HG02642 (cell line): Measurements from ENCODE around the gene TFIP11.
A peak's percentile ranks its signal among the peaks of the same experiment; 100 is the strongest.

ENCODE experiments used
- ATAC-seq: cut with Tn5 transposase; IDR thresholded peaks from one replicate; pipeline ENCODE4 v1.9.1; 2021; ENCODE audit warnings: mild to moderate bottlenecking; ENCODE audit not compliant: unreplicated experiment, poor library complexity

Gene TFIP11

DNA sequence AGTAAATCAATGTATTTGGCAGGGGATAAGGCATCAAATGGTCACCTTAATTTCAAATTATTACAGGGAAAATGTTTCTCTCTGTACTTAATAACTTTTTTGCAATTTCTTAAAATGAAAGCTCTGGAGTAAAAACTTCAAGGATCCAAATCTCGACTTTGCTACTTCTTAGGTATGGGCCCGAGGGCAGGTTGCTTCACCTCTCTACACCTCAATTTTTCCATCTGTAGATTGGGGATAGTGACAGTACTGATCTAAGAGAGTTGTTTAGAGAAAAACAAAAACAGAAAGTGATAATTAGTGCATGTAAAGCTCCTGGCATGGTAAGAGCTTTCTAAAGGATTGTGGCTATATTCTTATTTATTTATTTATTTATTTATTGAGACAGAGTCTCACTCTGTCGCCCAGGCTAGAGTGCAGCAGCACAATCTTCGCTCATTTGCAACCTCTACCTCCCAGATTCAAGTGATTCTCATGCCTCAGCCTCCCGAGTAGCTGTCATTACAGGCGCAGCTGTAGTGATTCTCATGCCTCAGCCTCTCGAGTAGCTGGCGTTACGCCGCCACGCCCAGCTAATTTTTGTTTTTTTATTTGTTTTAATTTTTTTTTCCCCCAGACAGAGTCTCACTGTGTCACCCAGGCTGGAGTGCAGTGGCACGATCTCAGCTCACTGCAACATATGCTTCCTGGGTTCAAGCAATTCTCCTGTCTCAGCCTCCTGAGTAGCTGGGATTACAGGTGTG lies 2.3 kb upstream of the TFIP11 start:
- ATAC-seq = no peak

DNA sequence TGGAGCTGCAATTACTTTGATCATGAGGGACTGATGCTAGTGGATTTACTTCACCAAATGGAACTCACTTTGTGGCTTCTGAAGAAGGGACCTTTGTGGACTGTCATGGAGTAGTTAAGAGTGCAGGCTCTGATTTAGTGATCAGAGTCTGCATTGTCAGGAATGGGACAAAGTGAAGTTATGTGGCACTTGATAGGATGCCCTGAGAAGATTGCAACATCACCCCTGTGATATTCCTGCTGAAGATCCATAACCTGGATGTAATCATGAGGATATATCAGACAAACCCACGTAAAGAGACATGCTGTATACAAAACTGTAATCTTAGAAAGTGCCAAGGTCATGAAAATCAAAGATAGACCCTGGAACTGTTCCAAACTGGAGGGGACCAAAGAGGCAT lies 1.6 kb upstream of the TFIP11 start:
- ATAC-seq = no peak

DNA sequence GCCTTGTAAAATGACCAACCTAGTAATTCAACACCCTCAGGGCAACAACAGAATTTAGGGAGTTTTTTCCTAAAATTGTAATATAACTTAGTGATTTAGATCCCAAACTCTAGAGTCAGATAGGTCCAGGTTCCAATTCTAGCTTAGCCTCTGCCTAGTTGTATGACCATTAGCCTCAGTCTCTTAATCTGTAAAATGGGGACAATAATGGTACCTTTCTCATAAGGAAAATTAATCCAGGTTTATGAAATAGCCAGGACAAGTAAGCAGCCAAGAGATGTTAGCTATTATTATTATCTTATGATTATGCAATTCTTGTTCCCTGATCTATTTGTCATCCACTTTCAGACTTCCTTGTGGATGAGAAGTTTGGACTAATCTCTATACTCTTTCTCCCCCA lies 4.1 kb downstream of the TFIP11 start:
- ATAC-seq = no peak

DNA sequence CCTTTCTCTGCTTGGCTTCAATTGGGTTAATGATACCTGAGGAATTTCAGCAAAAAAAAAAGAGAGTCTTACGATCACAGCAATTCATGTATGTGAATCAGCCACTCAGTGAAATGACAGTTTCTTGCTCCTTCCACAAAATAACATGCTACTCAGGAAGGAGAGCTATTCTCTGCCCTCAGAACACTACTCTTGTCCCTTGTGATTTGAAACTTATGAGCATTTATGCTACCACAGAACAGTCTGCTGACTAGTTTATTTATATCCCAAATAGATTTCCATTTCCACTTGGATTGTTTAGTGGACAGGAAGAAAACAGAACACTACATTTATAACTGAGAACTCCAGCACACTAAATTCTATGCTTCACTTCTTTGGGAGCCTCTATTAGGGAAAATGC lies 8.5 kb downstream of the TFIP11 start:
- ATAC-seq = no peak

DNA sequence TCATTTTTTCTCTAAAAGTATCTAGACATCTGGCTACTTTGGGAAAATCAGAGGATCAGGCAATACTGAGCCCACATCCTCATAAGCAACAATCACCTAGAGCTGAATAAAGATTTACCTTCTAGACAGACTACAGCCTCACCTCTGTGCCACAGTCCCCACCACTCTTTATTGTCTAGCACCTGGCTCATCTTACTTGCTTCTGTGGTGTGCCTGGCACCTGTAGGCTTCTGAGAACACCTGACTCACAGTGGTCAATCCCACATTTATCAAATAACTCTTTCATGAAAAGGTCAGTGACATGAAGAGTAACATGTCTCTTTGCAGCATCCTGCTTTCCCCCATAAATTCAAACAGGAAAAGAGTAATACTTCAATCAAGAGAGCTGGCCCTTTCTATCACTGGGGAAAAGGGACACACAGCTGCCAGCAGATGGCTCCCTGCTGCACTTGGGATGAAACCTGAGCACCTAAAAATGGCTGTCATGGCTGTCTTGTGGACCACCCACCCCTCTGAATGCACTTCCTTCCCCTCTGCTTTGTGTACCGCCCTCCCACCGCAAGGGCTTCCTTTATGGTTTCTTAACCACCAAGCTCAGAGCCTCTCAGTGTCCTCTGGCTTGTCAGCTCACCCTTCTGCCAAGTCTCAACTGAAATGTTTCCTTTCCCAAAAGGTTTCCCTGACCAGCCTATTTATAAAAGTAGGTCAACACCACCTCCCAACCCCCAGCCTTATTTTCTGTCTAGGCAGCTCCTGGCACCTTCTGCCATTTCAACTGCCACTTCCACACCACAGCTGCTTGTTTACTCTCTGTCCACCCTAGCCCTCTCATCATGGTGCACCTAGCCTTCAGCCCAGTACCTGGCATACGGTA lies 9.3 kb downstream of the TFIP11 start:
- ATAC-seq = no peak

DNA sequence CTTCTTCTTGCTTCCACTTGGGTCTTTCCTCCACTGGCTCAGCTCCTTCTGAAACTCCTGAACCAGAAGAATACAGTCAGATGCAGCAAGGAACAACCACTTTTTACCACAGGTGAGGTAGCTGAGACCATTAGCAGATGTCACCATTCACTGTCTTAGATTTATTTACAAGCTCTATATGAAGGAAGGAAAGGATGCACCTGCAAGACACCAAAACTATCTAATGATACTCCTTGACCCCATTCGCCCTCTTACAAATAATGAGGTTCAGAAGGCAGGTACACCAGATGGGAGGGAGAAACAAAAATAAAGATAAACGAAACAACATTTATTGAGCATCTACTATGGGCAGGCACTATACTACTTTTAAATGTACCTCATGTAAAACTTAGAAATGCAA lies 10.3 kb downstream of the TFIP11 start:
- no peak for ATAC-seq

DNA sequence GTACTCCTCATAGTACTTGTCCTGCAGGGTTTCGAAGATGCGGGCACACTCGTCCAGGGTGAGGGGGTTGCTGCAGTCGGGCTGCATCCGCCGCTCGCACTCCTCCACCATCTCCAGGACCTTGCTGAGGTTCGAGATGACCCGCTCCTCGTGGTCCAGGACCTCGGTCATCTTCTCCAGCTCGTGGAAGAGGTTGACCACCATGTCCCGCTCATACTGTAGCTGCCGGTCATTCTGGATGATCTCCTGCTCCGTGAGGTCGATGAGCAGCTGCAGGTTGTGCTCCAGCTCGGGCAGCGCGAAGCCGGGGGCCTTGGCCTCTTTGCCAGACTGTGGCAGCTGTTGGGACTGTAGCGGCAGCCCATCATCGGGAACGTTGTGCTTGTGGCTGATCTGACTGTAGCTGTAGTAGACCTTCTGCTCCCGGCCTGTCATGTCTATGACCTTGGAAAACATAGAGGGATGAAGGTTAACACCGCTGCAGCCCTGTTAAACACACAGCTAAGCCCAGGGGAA lies 13.0 kb downstream of the TFIP11 start:
- no peak for ATAC-seq

DNA sequence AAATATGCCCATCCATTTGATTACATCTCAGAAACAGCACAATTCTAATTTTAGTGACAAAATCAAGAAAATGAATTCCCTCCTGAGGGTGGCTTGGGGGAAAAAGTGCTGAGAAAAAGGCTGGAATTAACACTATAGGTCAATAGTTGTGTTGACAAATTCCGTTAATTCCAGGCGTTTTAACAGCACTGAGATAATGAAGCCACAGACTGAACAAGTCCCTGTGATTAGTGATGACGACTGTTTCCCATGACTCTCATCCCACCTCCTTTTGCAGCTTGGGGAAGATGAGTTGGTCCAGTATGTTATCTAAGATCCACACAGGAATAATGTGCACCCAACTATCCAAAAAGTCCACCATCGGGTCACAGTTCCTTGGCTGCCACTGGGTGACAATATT lies 15.8 kb downstream of the TFIP11 start:
- no peak for ATAC-seq

DNA sequence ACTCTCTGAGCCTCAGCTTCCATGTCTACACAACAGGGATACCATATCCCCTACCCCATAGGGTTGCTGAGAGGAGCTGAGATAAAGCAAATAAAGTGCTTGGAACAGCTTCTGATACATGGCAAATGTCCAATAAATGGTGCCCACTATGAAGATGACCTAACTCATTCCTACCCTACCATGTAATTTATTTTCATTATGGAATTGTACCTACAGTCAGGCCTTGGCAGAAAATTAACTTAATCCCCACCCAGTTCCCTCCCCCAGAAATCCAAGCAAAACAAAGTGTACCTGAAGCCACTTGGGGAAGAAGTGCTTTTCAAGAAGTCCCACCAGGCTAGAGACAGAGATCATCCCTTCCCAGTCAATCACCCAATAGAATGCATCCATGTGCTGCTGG lies 17.8 kb downstream of the TFIP11 start:
- no peak for ATAC-seq

DNA sequence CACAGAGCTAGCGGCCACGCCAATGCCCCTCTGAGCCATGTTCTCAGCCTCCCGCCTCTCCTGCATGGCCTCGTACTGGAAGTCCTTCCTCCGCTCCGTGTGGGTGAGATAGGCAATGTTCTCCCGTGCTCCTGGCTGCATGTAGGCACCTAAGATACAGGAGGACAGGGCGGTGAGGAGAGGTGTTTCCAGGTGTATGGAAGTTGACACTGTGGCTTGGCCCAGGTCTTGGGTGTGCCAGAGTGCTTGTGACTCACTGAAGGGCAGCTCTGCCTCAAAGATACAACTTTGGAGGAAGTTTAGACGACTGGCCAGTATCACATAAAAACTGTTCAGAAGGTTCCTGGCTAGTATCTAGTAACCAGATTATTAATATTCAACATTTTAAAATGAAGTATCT lies 20.1 kb downstream of the TFIP11 start:
- no peak for ATAC-seq

DNA sequence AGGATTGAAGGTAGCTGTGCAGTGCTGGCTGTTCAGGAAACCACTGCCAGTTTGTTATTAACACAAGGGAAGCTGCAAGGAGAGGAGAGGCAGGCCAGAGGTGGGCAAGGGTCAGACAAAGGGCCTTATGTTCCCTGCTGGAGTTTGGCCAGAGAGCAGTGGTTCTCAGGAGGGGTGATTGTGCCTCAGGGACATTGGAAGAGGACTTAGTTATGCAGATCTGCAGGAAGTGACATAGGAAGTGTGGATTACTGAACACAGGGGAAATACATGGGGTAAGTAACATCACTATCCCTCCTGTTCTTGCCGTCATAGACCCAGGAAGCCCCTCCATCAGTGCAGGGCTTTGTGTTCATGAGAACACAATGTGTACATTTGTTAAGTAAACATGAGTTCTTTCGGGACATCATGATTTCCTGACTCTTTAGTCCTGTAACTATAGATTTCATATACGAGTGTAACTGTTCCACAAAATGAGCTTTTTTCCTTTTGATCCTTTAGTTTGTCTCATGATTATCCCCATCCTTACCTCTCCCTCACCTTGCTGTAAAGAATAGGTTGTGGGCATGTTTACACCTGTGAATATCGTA lies 22.7 kb downstream of the TFIP11 start:
- no peak for ATAC-seq

DNA sequence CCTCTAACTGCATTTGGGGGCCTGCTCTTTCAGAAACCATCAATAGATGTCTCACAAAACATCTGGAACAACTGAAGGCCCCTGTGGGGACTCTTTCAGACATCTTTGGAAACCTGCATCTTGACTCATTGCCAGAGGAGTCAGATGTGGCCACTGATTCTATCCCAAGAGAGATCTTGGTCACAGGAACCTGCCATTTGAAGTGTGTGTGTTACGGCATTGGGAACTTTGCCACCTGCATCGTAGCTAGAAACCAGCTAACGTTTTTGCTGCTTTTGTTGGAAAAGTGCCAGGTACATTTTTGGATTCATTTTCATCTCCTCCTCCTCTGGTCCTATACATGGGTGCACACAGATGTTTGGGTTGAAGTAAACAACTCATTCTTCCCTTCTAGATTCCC lies 24.3 kb downstream of the TFIP11 start:
- ATAC-seq = no peak

DNA sequence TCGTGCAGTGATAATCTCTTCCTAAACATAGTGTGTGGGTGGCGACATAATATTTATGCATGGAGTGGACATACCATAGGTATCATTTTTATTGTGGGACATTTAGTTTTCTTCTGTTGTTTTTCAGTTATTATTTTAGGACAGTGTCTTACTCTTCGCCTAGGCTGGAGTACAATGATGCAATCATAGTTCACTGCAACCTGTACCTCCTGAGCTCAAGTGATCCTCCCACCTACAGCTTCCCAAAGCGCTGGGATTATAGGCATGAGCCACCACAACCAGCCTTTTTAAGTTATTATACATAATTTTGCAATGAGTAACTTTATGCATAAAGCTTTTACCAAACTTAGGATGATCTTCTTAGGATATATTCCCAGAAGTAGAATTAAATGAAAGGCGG lies 25.9 kb downstream of the TFIP11 start:
- no peak for ATAC-seq

DNA sequence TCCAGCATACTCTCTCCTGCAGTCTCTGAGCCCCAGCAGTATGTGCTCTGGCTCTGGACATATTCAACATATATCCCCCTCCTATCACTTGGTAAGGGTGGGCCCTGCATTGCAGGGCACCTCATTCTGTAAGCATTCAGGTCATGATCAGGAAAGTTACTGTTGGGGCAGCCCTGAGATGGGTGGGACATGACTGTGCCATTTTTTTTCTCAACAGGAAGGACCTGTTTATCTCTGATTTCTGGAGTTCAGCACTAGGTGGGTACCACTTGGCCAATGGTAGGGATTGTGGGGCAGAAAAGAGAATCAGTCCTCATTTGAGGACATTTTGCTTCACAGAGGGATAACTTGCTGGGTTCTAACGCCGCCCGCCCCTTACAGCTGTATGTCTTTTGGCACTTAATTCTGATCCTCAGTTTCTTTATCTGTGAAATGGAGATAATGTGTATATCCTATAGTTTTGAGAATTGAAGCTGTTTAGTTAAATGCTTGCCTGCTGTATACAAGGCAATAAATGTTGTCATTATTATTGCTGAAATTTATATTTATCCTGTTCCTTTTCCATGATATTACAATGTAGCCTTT lies 26.4 kb downstream of the TFIP11 start:
- ATAC-seq = no peak

DNA sequence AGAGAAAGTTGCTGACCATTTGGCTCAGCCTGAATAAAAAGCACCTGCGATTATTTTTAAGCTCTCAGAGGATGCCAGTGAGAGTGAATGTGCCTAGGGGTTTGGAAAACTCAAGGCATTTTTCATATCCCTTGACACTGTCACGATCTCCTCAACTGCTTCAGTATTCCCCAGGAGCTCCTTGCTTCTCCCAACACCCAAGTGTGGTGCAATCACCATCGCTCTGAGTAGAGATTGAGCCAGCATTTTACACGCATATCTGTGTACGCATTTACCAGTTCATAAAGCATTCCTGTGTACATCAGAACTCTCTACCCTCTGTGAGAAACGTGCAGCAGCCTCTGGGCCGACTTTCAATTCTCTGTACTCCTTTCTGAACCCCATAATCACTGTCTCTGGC lies 27.3 kb downstream of the TFIP11 start:
- ATAC-seq = no peak

DNA sequence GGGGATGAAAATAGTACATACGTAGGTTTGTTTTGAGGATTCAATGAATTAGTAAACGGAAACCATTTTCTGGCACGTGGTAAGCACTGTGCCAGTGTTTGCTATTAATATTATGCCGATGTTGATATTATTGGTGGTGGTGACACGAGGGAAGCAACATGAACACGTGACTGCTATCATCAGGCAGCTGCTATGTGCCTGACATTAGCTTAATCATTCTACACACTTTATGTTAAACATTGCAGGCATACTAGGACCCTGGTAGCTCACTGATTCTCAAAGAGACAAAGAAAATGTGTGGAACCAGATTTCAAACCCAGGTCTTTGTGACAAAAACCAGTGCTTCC lies 27.9 kb downstream of the TFIP11 start:
- ATAC-seq = no peak

DNA sequence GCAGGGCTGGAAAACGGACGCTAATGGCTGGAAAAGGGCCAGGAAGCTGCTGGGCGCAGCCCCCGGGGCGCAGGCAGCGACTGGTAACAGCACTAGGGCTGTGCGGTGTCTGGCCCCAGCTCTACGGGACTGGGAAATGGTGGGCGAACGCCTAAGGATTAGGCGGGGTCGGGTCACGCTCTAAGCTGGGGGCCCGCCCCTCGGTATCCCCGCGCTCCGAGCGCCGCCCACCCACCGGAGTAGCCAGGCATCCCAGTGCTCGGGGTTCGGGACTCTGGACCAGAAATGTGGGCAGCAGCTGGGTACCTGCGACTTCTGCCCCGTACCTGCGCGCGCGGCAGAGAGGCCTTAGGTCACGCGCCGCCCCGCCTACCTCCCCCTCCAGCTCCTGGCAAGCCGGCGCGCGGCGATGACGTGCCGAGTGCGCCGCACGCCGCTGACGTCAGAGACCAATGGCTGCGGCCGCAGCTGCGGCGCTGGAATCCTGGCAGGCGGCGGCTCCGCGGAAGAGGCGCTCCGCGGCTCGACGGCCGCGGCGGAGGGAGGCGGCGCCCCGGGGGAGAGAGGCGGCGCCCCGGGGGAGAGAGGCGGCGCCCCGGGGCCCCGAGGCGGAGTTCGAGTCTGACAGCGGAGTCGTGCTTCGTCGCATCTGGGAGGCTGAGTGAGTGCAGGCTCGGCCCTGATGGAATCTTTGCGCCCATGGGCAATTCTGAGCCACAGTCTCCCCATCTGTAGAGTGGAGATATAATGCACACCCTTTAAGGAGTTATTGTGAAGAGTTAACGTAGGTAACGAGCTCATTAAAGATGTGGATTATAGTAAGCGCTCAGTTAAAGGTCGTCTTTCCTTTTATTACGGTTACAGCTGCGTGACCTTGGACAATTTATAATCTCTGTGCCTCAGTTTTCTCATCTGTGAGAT lies 28.6 kb downstream of the TFIP11 start, which contains the start of the genes HPS4 and SRRD:
Gene HPS4, minus strand, starts transcription at position 345 of the 921 bp plus-strand sequence. CDS start 2,021 bp downstream, outside the sequence.
Gene SRRD, plus strand, starts transcription at position 439 of the 921 bp plus-strand sequence. Its CDS starts 14 bp downstream, at position 453.
- ATAC-seq = peak; percentile 77

DNA sequence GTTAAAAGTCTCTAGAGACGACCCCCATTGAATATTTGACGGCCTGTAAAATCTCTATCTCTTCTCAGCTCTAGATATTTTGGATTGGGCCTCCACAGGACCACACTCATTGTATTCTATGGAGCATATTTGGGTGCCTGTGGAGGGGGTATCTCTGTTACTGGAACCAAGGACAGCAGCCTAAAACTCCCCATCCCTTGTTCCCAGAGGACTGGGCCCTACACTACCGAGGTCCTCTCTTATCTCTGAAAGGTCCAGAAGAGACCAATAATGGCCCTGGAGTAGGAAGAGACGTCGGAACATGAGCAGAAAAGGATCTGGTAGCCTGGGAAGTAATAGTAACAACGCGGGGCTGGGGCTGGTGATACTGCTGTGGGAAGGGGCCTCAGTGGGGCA lies 29.2 kb downstream of the TFIP11 start:
- no peak for ATAC-seq

DNA sequence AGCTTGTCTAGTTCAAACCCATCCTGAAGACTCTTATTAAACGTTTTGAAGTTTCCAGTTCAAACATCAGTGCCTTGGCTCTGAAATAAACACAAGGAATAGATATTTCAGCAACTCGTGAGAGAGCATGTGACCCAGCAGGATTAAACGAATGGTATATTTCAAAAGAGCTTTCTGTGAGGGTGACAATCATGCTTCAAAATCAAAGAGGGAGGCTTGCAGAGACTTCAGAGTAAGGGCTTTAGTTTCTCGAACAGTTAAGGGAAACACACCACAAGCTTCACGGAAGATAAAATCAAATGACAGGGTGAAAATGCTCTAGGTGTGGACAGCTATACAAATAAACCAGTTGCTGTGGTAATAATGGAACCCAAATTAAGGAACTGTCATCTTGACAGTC lies 30.1 kb downstream of the TFIP11 start:
- no peak for ATAC-seq

DNA sequence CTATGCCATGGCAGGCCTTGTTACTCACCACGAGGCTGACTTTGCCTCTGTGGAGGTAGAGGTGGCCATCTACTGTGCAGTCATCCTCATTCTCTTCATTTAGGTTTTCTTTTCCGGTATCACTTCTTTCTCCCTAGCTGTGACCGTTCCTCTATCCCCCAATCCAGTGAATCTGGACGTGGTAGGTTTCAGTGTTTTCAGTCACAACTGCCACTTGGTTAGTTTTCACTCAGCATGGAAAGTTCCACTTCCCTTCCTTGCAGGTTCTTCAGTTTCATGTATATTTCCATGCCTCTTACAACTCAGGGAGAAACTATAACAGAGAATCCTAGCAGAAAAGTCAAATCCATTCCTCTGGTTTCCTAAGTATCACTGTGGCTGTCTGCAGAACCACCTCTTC lies 30.6 kb downstream of the TFIP11 start:
- no peak for ATAC-seq
